CD4-positive, alpha-beta memory T cell (primary cell): ENCODE results near the gene NHERF2. TPM values are rescaled to one million over a fixed set of nuclear protein-coding genes. Genes with fewer than 3 reads are reported as not detected.

ENCODE experiments used
- CTCF ChIA-PET: fragments of 350-600 bp; sonication (Branson Sonifier 250); formaldehyde crosslinking; loops from one replicate; lab custom pipeline; 2021; ENCODE audit warnings: inconsistent platforms; ENCODE audit not compliant: partially characterized antibody; lab: Charles Lee
- POLR2A ChIA-PET: fragments of 350-600 bp; sonication (Branson Sonifier 250); formaldehyde crosslinking; loops from one replicate; lab custom pipeline; 2021; ENCODE audit not compliant: partially characterized antibody; lab: Charles Lee
- DNase-seq, 5 donors: peaks; one replicate each; pipeline versions ENCODE4 v3.0.0 to v3.0.0-alpha.2; 2020 to 2022; ENCODE audit warnings: mixed read lengths in 1 of 5
- H3K27ac ChIP-seq: one replicate; pipeline ENCODE4 v1.7.0; 2013; ENCODE audit warnings: low read depth, low read length
- H3K27me3 ChIP-seq: 2 replicates; pipeline ENCODE4 v1.7.0; 2013; ENCODE audit warnings: mild to moderate bottlenecking, low read length, moderate library complexity; ENCODE audit not compliant: insufficient read depth
- H3K36me3 ChIP-seq: 2 replicates; pipeline ENCODE4 v1.7.0; 2013; ENCODE audit warnings: mild to moderate bottlenecking, low read length, moderate library complexity; ENCODE audit not compliant: insufficient read depth
- H3K4me1 ChIP-seq: 2 replicates; pipeline ENCODE4 v1.7.0; 2013; ENCODE audit warnings: mild to moderate bottlenecking, low read length, moderate library complexity; ENCODE audit not compliant: insufficient read depth
- H3K4me3 ChIP-seq, 2 donors: one replicate each; pipeline ENCODE4 v1.7.0; 2013; ENCODE audit warnings: low read length in 2 of 2, mild to moderate bottlenecking in 1 of 2
- H3K9me3 ChIP-seq, 2 donors: one replicate each; pipeline ENCODE4 v1.7.0; 2013; ENCODE audit warnings: low read length in 2 of 2, control low read depth in 1 of 2; ENCODE audit not compliant: control insufficient read depth in 1 of 2
- H3K27ac Mint-ChIP-seq, 7 donors: one replicate each; pipeline ENCODE4 v1.8.0; 2020 to 2021; ENCODE audit warnings: mixed read lengths in 7 of 7, mild to moderate bottlenecking in 6 of 7, inconsistent platforms in 3 of 7, moderate library complexity in 3 of 7
- H3K27me3 Mint-ChIP-seq, 2 donors: one replicate each; pipeline ENCODE4 v1.8.0; 2020 to 2021; ENCODE audit warnings: mixed read lengths in 2 of 2
- H3K36me3 Mint-ChIP-seq, 2 donors: one replicate each; pipeline ENCODE4 v1.8.0; 2020 to 2021; ENCODE audit warnings: mixed read lengths in 2 of 2, inconsistent platforms in 1 of 2, mild to moderate bottlenecking in 1 of 2
- H3K4me1 Mint-ChIP-seq, 4 donors: one replicate each; pipeline ENCODE4 v1.8.0; 2020 to 2021; ENCODE audit warnings: mixed read lengths in 4 of 4, mild to moderate bottlenecking in 1 of 4
- H3K4me3 Mint-ChIP-seq, 8 donors: one replicate each; pipeline ENCODE4 v1.8.0; 2020 to 2021; ENCODE audit warnings: mixed read lengths in 8 of 8, mild to moderate bottlenecking in 7 of 8, moderate library complexity in 6 of 8, inconsistent platforms in 3 of 8
- H3K9me3 Mint-ChIP-seq, 8 donors: one replicate each; pipeline ENCODE4 v1.8.0; 2020 to 2021; ENCODE audit warnings: mixed read lengths in 8 of 8, mild to moderate bottlenecking in 5 of 8, inconsistent platforms in 3 of 8, moderate library complexity in 1 of 8
- intact Hi-C: fragments of 100-400 bp; cut with micrococcal nuclease; formaldehyde crosslinking; loops from one replicate; pipeline ENCODE4 v1.15.1; 2023
- polyA plus RNA-seq, 2 donors: library from polyadenylated mRNA; unstranded; fragments of 300-500 nt; fragmentation: Illumina TruSeq; gene quantifications; one replicate each; pipeline ENCODE4 v1.2.3, GENCODE V29; 2021
- total RNA-seq, 2 experiments: library from RNA; stranded (reverse); gene quantifications; one replicate each; pipeline ENCODE4 v1.2.3, GENCODE V29; 2021

NHERF2 gene
- total RNA-seq (1 to 10 TPM; 1.7 to 2.1 TPM), polyA plus RNA-seq (under 1 TPM; 0.16 to 0.40 TPM)

- intact Hi-C loops: no loop called here
- Mint-ChIP-seq H3K27me3 (peaks cover 3 to 11% of the 10 kb centered on the region in 2 donors), H3K9me3 (no peaks in the 10 kb centered on the region), H3K27ac (peak within 1 kb of the TSS in 4 of 7 donors; percentile 13 to 68 (median 58)), H3K4me3 (peak within 1 kb of the TSS; percentile 76 to 86 (median 78)), H3K4me1 (peaks cover 9 to 26% (median 16%) of the 10 kb centered on the region in 4 donors), H3K36me3 (no peaks in the 10 kb centered on the region)
- Histone ChIP-seq H3K36me3 (no peaks in the 10 kb centered on the region), H3K4me3 (peak within 1 kb of the TSS in 1 of 2 donors; percentile 23), H3K4me1 (peaks cover 29% of the 10 kb centered on the region), H3K27me3 (peaks cover 3% of the 10 kb centered on the region), H3K27ac (no peak within 1 kb of the TSS), H3K9me3 (no peaks in the 10 kb centered on the region)
- peak in 4 of 5 donors; percentile 22 to 43 (median 30) for DNase-seq
- POLR2A ChIA-PET: interaction anchor here (1.0 to 2.0 kb wide), 5 partner anchors 22 to 198 kb away, joined by 3 to 13 read pairs (median 7); partner anchors contain the start of genes NTHL1, TRAF7 and TSC2
- CTCF ChIA-PET: no interaction called here
Measured at GRCh38 chr16:2026461-2027023, at the start of gene NHERF2. Gene NHERF2, plus strand, starts transcription at chr16:2026902. Its CDS starts 104 bp downstream, at chr16:2027006.

- ChIA-PET CTCF (interaction anchor here (0.6 kb wide), 1 partner anchor 35 kb away, joined by 3 read pairs; no protein-coding TSS in a partner anchor), POLR2A (interaction anchor here (0.8 to 4.7 kb wide), 5 partner anchors 9 to 630 kb away, joined by 3 to 40 read pairs (median 6); partner anchors contain the start of genes RPS2 and TRAF7)
- Histone ChIP-seq H3K36me3 (peaks cover 32% of the 10 kb centered on the region), H3K4me1 (peaks cover 14% of the 10 kb centered on the region), H3K27me3 (peaks cover 20% of the 10 kb centered on the region), H3K9me3 (no peaks in the 10 kb centered on the region), H3K27ac (no peak overlapping the region), H3K4me3 (no peak overlapping the region)
- intact Hi-C loops: no loop called here
- peaks cover 8 to 10% of the 10 kb centered on the region in 2 donors for H3K27me3 Mint-ChIP-seq
- H3K36me3 Mint-ChIP-seq: peaks cover 25 to 27% of the 10 kb centered on the region in 2 donors
- DNase-seq: no peak
- peaks cover 0 to 2% (median 0%) of the 10 kb centered on the region in 8 donors for H3K9me3 Mint-ChIP-seq
- no peak overlapping the region for H3K27ac Mint-ChIP-seq
- peaks cover 3 to 11% (median 6%) of the 10 kb centered on the region in 4 donors for H3K4me1 Mint-ChIP-seq
- no peak overlapping the region for H3K4me3 Mint-ChIP-seq
Measured at GRCh38 chr16:1976951-1977874, 49.5 kb upstream of the NHERF2 start.

- H3K36me3 Mint-ChIP-seq: peaks cover 21 to 27% of the 10 kb centered on the region in 2 donors
- H3K27me3 ChIP-seq: peaks cover 20% of the 10 kb centered on the region
- peaks cover 32% of the 10 kb centered on the region for H3K36me3 ChIP-seq
- no peaks in the 10 kb centered on the region for H3K9me3 ChIP-seq
- H3K27me3 Mint-ChIP-seq: peaks cover 8 to 10% of the 10 kb centered on the region in 2 donors
- peaks cover 10% of the 10 kb centered on the region for H3K4me1 ChIP-seq
- no peak overlapping the region for H3K27ac ChIP-seq
- peaks cover 0 to 2% (median 0%) of the 10 kb centered on the region in 8 donors for H3K9me3 Mint-ChIP-seq
- ChIA-PET POLR2A (interaction anchor here (1.5 to 4.7 kb wide), 4 partner anchors 8 to 177 kb away, joined by 4 to 40 read pairs (median 6); partner anchors contain the start of genes RPS2 and TRAF7), CTCF (no interaction called here)
- H3K4me3 ChIP-seq: no peak overlapping the region
- no peak overlapping the region for H3K27ac Mint-ChIP-seq
- H3K4me3 Mint-ChIP-seq: no peak overlapping the region
- intact Hi-C loops: no loop called here
- H3K4me1 Mint-ChIP-seq: peaks cover 1 to 13% (median 4%) of the 10 kb centered on the region in 4 donors
- no peak for DNase-seq
Measured at GRCh38 chr16:1977875-1978268, 48.8 kb upstream of the NHERF2 start.

- Mint-ChIP-seq H3K36me3 (peaks cover 19 to 27% of the 10 kb centered on the region in 2 donors), H3K9me3 (peaks cover 0 to 2% (median 0%) of the 10 kb centered on the region in 8 donors), H3K27me3 (peaks cover 10% of the 10 kb centered on the region in 2 donors), H3K27ac (no peak overlapping the region), H3K4me3 (no peak overlapping the region), H3K4me1 (peaks cover 2 to 17% (median 6%) of the 10 kb centered on the region in 4 donors)
- peak in 1 of 5 donors; percentile 39 for DNase-seq
- Histone ChIP-seq H3K4me3 (no peak overlapping the region), H3K27ac (no peak overlapping the region), H3K9me3 (no peaks in the 10 kb centered on the region), H3K27me3 (peaks cover 20% of the 10 kb centered on the region), H3K4me1 (peaks cover 10% of the 10 kb centered on the region), H3K36me3 (peaks cover 32% of the 10 kb centered on the region)
- ChIA-PET CTCF (no interaction called here), POLR2A (interaction anchor here (1.9 to 4.7 kb wide), 3 partner anchors 14 to 176 kb away, joined by 6 to 40 read pairs (median 6); partner anchors contain the start of genes RPS2 and TRAF7)
- intact Hi-C loops: no loop called here
Measured at GRCh38 chr16:1978476-1979120, 48.1 kb upstream of the NHERF2 start.

- Histone ChIP-seq H3K4me3 (no peak overlapping the region), H3K27me3 (peaks cover 20% of the 10 kb centered on the region), H3K9me3 (no peaks in the 10 kb centered on the region), H3K36me3 (peaks cover 29% of the 10 kb centered on the region), H3K4me1 (peaks cover 11% of the 10 kb centered on the region), H3K27ac (no peak overlapping the region)
- H3K4me3 Mint-ChIP-seq: peak overlapping the region in 2 of 8 donors; percentile 17 to 25
- H3K36me3 Mint-ChIP-seq: peaks cover 17 to 27% of the 10 kb centered on the region in 2 donors
- peaks cover 10% of the 10 kb centered on the region in 2 donors for H3K27me3 Mint-ChIP-seq
- CTCF ChIA-PET: no interaction called here
- peak in 2 of 5 donors; percentile 32 to 46 for DNase-seq
- no peak overlapping the region for H3K27ac Mint-ChIP-seq
- POLR2A ChIA-PET: interaction anchor here (1.9 to 7.5 kb wide), 6 partner anchors 8 to 176 kb away, joined by 6 to 99 read pairs (median 24); partner anchors contain the start of genes NDUFB10, RNF151, RPS2 and TBL3
- intact Hi-C loops: no loop called here
- peaks cover 2 to 17% (median 6%) of the 10 kb centered on the region in 4 donors for H3K4me1 Mint-ChIP-seq
- H3K9me3 Mint-ChIP-seq: peaks cover 0 to 2% (median 0%) of the 10 kb centered on the region in 8 donors
Measured at GRCh38 chr16:1979271-1980029, 47.3 kb upstream of the NHERF2 start.
